ENCODE results near the gene CREBL2. TPM values are rescaled to one million over a fixed set of nuclear protein-coding genes. Genes with fewer than 3 reads are reported as not detected.
A peak's percentile ranks its signal among the peaks of the same experiment; 100 is the strongest.

The CREBL2 gene
- total and polyA plus RNA-seq, 2 of the 13 experiments (the other 11 are each of a cell fraction or from before 2014, with no cell fraction given) = 6.9 to 8.4 TPM

DNA sequence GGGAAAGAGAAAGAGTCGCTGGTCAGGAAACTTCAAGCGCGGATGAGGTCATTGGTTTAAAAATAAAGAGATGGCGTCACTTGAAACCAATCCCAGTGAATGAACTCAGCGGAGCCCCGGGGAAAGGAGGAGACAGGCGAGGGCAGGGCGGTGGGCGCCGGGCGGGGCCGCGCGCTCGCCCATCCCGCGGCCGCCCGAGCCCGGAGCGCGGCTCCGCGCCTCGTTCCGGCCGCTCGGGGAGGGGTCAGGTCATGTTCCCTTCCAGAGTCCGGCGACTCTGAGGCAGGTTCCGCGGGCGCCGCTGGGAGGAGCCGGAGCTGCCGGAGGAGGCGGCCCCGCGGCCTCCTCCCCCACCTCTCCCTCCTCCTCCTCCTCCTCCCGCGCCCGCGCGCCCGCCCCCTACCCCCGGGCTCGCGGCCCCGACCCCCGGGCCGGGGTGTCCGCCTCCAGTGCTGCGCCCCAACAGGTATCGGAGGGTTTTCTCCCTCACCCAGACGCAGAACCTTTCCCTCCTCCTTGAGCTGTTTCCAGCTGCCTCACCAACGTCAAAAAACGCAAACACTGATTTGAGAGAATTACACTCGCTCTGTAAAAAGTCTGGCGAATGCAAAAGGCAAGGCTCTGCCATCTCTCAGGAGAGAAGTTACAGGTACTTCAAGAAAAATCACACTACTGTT is 49.0 kb upstream of the CREBL2 start, which contains the start of gene DUSP16 (continued):
- TF ChIP-seq SMAD3 (CRISPR knock-in tag; IDR thresholded peaks at IDR 0.05) (no peak), PRPF4 (IDR thresholded peaks at IDR 0.05; ENCODE audit: low read depth, low read length, poor library complexity, severe bottlenecking) (no peak), NR2C2 (CRISPR knock-in tag; IDR thresholded peaks at IDR 0.05; ENCODE audit: borderline replicate concordance) (no peak), ZNF260 (CRISPR knock-in tag; IDR thresholded peaks at IDR 0.05; ENCODE audit: borderline replicate concordance, low read depth) (no peak), ZFP41 (CRISPR knock-in tag; IDR thresholded peaks at IDR 0.05; ENCODE audit: borderline replicate concordance) (no peak), FOXA1 (IDR thresholded peaks at IDR 0.05) (no peak), FOXA1 (CRISPR knock-in tag; IDR thresholded peaks at IDR 0.05) (no peak), ZNF354B (CRISPR knock-in tag; IDR thresholded peaks at IDR 0.05) (no peak), ZNF468 (CRISPR knock-in tag; IDR thresholded peaks at IDR 0.05) (no peak), ARNT (IDR thresholded peaks at IDR 0.05) (no peak), THYN1 (CRISPR knock-in tag; IDR thresholded peaks at IDR 0.05; ENCODE audit: borderline replicate concordance, low read depth) (no peak), NFAT5 (CRISPR knock-in tag; IDR thresholded peaks at IDR 0.05) (no peak), ATF1 (CRISPR knock-in tag; IDR thresholded peaks at IDR 0.05) (no peak), ZNF3 (CRISPR knock-in tag; IDR thresholded peaks at IDR 0.05) (no peak), LBX2 (CRISPR knock-in tag; IDR thresholded peaks at IDR 0.05; ENCODE audit: borderline replicate concordance) (no peak), ZBTB39 (CRISPR knock-in tag; IDR thresholded peaks at IDR 0.05) (no peak), KDM4B (CRISPR knock-in tag; IDR thresholded peaks at IDR 0.05) (no peak), PHF21A (CRISPR knock-in tag; IDR thresholded peaks at IDR 0.05) (no peak), MBNL3 (CRISPR knock-in tag; conservative IDR thresholded peaks at IDR 0.05) (no peak), ELF4 (CRISPR knock-in tag; IDR thresholded peaks at IDR 0.05; ENCODE audit: borderline replicate concordance) (0 out of 2 replicates have a peak, but pooled peaks have one; percentile 34), KDM3A (CRISPR knock-in tag; IDR thresholded peaks at IDR 0.05; ENCODE audit: low read depth) (0 out of 2 replicates have a peak, but pooled peaks have one; percentile 35)
- TF ChIP-seq, protein P1, sequence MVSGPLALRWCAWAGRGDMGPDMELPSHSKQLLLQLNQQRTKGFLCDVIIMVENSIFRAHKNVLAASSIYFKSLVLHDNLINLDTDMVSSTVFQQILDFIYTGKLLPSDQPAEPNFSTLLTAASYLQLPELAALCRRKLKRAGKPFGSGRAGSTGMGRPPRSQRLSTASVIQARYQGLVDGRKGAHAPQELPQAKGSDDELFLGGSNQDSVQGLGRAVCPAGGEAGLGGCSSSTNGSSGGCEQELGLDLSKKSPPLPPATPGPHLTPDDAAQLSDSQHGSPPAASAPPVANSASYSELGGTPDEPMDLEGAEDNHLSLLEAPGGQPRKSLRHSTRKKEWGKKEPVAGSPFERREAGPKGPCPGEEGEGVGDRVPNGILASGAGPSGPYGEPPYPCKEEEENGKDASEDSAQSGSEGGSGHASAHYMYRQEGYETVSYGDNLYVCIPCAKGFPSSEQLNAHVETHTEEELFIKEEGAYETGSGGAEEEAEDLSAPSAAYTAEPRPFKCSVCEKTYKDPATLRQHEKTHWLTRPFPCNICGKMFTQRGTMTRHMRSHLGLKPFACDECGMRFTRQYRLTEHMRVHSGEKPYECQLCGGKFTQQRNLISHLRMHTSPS (CRISPR knock-in tag; IDR thresholded peaks at IDR 0.05; ENCODE audit: low read depth) = no peak

All from HepG2 (cell line).